ENCODE data around the gene RAB7A.

The RAB7A gene

GRCh38 chr3:128698211-128699047 lies 27.6 kb upstream of the RAB7A start:
- no peaks in the 10 kb centered on the region for H3K27me3 Mint-ChIP-seq (ENCODE audit: low read depth)
- H3K4me3 Mint-ChIP-seq = peak overlapping the region; percentile 76 to 88 (median 84)
- no peaks in the 10 kb centered on the region for H3K4me1 Mint-ChIP-seq
- no peaks in the 10 kb centered on the region for H3K36me3 Mint-ChIP-seq (ENCODE audit: low read depth)
- peak overlapping the region in 1 of 3 experiments; percentile 76 for H3K27ac Mint-ChIP-seq
- H3K9me3 Mint-ChIP-seq = no peaks in the 10 kb centered on the region
- no peak for TF ChIP-seq CTCF (IDR thresholded peaks at IDR 0.05; ENCODE audit: unreplicated experiment in 3 of 3)

- H3K4me1 Mint-ChIP-seq = no peaks in the 10 kb centered on the region
- H3K36me3 Mint-ChIP-seq (ENCODE audit: low read depth) = no peaks in the 10 kb centered on the region
- no peak for TF ChIP-seq CTCF (IDR thresholded peaks at IDR 0.05; ENCODE audit: unreplicated experiment in 3 of 3)
- no peak overlapping the region for H3K27ac Mint-ChIP-seq
- H3K4me3 Mint-ChIP-seq = no peak overlapping the region
- H3K27me3 Mint-ChIP-seq (ENCODE audit: low read depth) = no peaks in the 10 kb centered on the region
- no peaks in the 10 kb centered on the region for H3K9me3 Mint-ChIP-seq
Observed at GRCh38 chr3:128701342-128702212, 24.4 kb upstream of the RAB7A start.

- no peak for TF ChIP-seq CTCF (IDR thresholded peaks at IDR 0.05; ENCODE audit: unreplicated experiment in 3 of 3)
Observed at GRCh38 chr3:128702391-128702790, 23.6 kb upstream of the RAB7A start.

GRCh38 chr3:128703561-128703960 lies 22.4 kb upstream of the RAB7A start:
- no peak overlapping the region for H3K27ac Mint-ChIP-seq
- H3K27me3 Mint-ChIP-seq (ENCODE audit: low read depth) = peaks cover 4% of the 10 kb centered on the region
- H3K4me1 Mint-ChIP-seq = no peaks in the 10 kb centered on the region

More at GRCh38 chr3:128702391-128702790, 23.6 kb upstream of the RAB7A start:
- Mint-ChIP-seq H3K4me1 (no peaks in the 10 kb centered on the region), H3K9me3 (no peaks in the 10 kb centered on the region), H3K27ac (no peak overlapping the region), H3K4me3 (no peak overlapping the region), H3K36me3 (ENCODE audit: low read depth) (no peaks in the 10 kb centered on the region), H3K27me3 (ENCODE audit: low read depth) (no peaks in the 10 kb centered on the region)

GRCh38 chr3:128706086-128706615 lies 19.8 kb upstream of the RAB7A start:
- no peak overlapping the region for H3K4me3 Mint-ChIP-seq
- H3K36me3 Mint-ChIP-seq (ENCODE audit: low read depth) = no peaks in the 10 kb centered on the region
- no peak overlapping the region for H3K27ac Mint-ChIP-seq
- H3K9me3 Mint-ChIP-seq = no peaks in the 10 kb centered on the region
- H3K27me3 Mint-ChIP-seq (ENCODE audit: low read depth) = peaks cover 9% of the 10 kb centered on the region
- TF ChIP-seq CTCF (IDR thresholded peaks at IDR 0.05; ENCODE audit: unreplicated experiment in 3 of 3) = no peak
- no peaks in the 10 kb centered on the region for H3K4me1 Mint-ChIP-seq

More at GRCh38 chr3:128703561-128703960, 22.4 kb upstream of the RAB7A start:
- no peak overlapping the region for H3K4me3 Mint-ChIP-seq
- no peaks in the 10 kb centered on the region for H3K36me3 Mint-ChIP-seq (ENCODE audit: low read depth)
- no peak for TF ChIP-seq CTCF (IDR thresholded peaks at IDR 0.05; ENCODE audit: unreplicated experiment in 3 of 3)
- H3K9me3 Mint-ChIP-seq = no peaks in the 10 kb centered on the region

All from nephron (organoid).